ENCODE measurements around the gene ZXDA.
"Not testable (repeated sequence)": the region's sequence is repeated elsewhere in the genome, so short reads cannot be mapped to it uniquely, and the experiment has no call there.

The ZXDA gene

DNA sequence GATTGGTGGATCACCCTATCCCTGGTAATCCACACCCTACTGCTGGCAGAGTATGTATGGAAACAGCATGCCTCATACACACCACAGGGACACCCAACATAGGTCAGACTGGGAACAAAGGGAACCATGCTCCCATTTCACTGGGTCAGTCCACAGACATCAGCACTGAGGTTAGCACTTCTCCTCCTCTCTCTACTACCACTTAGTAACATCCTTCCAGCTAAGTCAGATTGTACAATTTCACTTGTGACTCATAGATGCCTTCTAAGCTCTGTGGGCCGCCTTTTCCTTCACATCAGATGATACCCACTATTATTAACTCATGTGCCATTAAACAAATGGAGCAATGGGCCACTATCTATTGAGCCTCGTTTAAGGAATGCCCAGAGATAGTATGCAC lies 15.5 kb upstream of the ZXDA start:
- POLR2A ChIA-PET (ENCODE audit: low non-redundant PET) = no interaction called here

DNA sequence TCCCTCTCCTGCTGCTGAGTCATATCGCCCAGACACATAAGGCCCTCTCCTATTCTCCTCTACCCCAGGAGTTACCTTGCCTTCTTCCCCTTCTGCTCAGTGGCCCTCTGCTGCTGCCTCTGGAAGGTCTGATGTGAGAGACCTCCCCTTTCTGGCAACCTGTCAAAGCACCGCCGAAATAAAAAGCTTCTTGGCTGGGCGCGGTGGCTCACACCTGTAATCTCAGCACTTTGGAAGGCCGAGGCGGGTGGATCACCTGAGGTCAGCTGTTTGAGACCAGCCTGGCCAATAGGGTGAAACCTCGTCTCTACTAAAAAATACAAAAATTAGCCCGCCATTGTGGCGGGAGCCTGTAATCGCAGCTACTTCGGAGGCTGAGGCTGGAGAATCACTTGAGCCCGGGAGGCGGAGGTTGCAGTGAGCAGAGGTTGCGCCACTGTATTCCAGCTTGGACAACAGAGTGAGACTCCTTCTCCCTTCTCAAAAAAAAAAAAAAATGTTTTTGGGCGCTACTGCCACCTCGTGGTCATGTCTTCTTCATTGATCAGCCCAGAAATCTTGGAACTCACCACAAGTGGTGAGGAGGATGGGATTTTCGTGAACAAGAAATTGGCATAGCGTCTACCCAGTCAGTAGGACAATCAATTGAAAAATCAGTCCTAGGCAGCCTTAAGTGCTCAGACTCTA lies 8.6 kb upstream of the ZXDA start:
- POLR2A ChIA-PET (ENCODE audit: low non-redundant PET) = no interaction called here
- CTCF ChIA-PET = interaction anchor here (0.7 kb wide), 1 partner anchor 1205 kb away, joined by 3 read pairs; no protein-coding TSS in a partner anchor
- no peak overlapping the region for H3K27ac ChIP-seq
- no peak for DNase-seq (ENCODE audit: low spot score)
- TF ChIP-seq, protein P1, sequence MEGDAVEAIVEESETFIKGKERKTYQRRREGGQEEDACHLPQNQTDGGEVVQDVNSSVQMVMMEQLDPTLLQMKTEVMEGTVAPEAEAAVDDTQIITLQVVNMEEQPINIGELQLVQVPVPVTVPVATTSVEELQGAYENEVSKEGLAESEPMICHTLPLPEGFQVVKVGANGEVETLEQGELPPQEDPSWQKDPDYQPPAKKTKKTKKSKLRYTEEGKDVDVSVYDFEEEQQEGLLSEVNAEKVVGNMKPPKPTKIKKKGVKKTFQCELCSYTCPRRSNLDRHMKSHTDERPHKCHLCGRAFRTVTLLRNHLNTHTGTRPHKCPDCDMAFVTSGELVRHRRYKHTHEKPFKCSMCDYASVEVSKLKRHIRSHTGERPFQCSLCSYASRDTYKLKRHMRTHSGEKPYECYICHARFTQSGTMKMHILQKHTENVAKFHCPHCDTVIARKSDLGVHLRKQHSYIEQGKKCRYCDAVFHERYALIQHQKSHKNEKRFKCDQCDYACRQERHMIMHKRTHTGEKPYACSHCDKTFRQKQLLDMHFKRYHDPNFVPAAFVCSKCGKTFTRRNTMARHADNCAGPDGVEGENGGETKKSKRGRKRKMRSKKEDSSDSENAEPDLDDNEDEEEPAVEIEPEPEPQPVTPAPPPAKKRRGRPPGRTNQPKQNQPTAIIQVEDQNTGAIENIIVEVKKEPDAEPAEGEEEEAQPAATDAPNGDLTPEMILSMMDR (conservative IDR thresholded peaks at IDR 0.05; ENCODE audit: low read depth) = 0 out of 2 replicates have a peak, but pooled peaks have one; percentile 19

More for the DNA sequence above, 15.5 kb upstream of the ZXDA start:
- H3K27ac ChIP-seq = no peak overlapping the region
- TF ChIP-seq, protein P1 (conservative IDR thresholded peaks at IDR 0.05; ENCODE audit: low read depth) = no peak
- CTCF ChIA-PET = interaction anchor here (1.0 kb wide), 1 partner anchor 104 kb away, joined by 3 read pairs; no protein-coding TSS in a partner anchor
- no peak for DNase-seq (ENCODE audit: low spot score)

DNA sequence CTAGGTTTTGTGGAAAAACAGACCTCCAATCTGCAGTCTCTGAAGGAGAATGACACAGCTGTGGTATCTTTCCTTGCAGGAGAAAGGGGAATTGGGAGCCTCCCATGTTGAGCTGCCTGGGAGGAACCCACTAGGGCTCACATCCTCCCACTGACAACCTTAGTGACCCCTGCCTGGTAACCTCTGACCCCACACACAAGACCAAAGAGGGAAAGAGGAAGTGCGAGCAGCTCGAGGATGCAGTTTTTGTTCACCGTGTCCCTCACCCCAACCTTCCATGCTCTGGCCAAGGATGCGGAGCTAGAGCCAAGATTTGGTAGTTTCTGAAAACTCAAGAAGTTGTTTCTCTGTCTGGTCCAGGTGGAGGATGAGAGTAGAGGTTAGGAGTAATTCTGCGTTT lies 5.4 kb upstream of the ZXDA start:
- DNase-seq (ENCODE audit: low spot score) = no peak
- H3K27ac ChIP-seq = no peak overlapping the region
- TF ChIP-seq, protein P1 (conservative IDR thresholded peaks at IDR 0.05; ENCODE audit: low read depth) = no peak
- POLR2A ChIA-PET (ENCODE audit: low non-redundant PET) = no interaction called here
- CTCF ChIA-PET = no interaction called here

DNA sequence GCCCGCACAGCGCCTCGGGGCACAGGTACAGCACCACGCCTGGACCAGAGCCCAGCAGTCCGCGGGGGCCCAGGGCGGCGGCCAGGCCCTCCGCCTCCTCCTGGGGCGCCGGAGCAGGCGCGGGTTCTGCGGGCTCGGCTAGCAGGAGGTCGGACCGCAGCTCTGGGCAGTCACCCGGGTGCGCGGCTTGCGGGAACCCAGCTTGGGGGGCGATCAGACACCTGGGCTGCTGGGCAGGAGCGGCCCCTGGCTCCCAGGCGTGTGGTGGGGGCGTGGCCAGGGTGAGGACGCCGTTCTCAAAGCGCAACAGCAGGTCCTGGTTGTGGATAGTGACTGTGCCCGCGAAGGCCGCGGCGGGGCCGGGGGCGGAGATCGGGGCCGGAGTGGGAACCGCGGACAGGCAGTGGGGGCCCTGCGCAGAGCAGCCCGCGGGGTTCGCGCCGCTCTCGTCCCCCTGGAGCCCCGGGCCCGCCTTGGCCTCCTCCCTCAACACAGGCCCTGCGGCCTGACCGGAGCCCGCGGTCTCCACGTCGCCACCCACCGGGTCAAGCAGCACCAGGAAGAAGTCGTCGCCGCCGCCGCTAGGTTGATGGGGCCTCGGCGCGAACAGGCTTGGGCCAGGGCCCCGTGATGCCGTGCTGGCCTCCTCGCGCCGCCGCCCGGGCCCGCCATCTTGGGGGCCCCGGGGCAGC lies 517 bp downstream of the ZXDA start:
- DNase-seq (ENCODE audit: low spot score); CTCF ChIA-PET; POLR2A ChIA-PET (ENCODE audit: low non-redundant PET): not testable (repeated sequence)
- peak overlapping the region; percentile 70 for H3K27ac ChIP-seq

DNA sequence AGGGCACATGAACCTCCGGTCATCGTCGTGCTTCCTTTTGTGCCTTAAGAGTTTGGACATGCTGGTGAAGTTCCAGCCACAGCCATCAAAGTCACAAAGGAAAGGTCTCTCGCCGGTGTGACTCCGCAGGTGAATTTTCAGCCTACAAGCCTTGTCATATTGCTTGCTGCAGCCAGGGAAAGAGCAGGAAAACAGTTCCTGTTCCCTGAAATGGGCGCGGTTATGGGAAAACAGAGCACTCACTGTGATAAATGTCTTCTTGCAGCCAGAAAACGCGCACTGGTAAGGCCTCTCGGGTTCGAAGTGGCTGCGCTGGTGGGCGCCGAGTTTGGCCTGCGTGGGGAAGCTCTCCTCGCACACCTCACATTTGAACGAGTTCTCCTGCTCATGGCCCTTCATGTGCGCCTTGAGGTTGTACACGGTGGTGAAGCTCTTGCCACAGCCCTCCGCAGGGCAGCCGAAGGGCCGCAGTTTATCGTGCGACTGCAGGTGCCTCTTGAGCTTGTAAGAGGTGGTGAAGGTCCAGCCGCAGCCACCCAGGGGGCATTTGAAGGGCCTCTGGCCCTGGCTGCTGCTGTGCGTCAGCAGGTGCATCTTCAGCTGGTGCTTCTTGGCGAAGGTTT lies 1.2 kb downstream of the ZXDA start:
- DNase-seq (ENCODE audit: low spot score); CTCF ChIA-PET; POLR2A ChIA-PET (ENCODE audit: low non-redundant PET): not testable (repeated sequence)
- H3K27ac ChIP-seq = peak overlapping the region; percentile 70

DNA sequence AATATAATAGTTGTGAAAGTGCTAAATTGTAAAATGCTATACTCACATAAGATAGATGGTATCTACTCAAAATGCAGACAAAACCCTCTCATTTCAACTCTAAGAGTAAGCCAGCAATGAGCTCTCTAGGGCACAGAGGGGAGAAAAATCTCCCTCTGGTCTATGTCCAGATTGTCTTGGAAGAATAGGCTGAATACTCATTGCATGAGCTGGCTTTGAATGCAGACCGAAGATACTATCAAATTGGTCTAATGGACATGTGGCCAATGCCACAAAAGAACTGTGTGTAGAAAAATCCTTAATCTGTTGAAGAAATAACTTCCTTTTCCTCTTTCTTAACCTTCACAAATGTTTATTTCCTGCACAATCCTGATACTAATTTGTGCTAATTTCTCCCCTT lies 3.5 kb downstream of the ZXDA start:
- DNase-seq (ENCODE audit: low spot score) = no peak
- TF ChIP-seq, protein P1 (conservative IDR thresholded peaks at IDR 0.05; ENCODE audit: low read depth) = no peak
- POLR2A ChIA-PET (ENCODE audit: low non-redundant PET) = no interaction called here
- no peak overlapping the region for H3K27ac ChIP-seq
- CTCF ChIA-PET = no interaction called here

DNA sequence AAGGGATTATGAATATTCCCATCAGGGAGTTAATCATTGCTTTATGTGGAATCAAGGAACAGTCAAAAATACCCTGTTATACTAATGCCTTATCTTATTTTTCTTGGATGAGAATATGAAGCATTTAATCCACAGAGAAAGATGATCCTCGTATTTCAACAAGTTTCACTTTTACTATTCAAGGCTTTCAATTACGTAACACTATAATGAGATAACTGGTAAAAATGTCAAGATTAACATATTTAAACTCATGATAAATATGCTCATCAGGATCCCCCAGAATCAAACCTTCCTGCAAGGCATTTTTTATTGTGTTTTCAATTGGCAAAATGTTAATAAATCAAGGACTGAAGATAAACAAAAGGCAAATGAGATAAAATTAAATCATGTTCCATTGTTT lies 5.1 kb downstream of the ZXDA start:
- no peak overlapping the region for H3K27ac ChIP-seq
- POLR2A ChIA-PET (ENCODE audit: low non-redundant PET) = no interaction called here
- CTCF ChIA-PET = no interaction called here
- no peak for DNase-seq (ENCODE audit: low spot score)
- TF ChIP-seq, protein P1 (conservative IDR thresholded peaks at IDR 0.05; ENCODE audit: low read depth) = no peak

All from RWPE1 (cell line).